Measurements from ENCODE around the gene ZNF564.
"Not testable (repeated sequence)": the region's sequence is repeated elsewhere in the genome, so short reads cannot be mapped to it uniquely, and the experiment has no call there.

Gene ZNF564

DNA sequence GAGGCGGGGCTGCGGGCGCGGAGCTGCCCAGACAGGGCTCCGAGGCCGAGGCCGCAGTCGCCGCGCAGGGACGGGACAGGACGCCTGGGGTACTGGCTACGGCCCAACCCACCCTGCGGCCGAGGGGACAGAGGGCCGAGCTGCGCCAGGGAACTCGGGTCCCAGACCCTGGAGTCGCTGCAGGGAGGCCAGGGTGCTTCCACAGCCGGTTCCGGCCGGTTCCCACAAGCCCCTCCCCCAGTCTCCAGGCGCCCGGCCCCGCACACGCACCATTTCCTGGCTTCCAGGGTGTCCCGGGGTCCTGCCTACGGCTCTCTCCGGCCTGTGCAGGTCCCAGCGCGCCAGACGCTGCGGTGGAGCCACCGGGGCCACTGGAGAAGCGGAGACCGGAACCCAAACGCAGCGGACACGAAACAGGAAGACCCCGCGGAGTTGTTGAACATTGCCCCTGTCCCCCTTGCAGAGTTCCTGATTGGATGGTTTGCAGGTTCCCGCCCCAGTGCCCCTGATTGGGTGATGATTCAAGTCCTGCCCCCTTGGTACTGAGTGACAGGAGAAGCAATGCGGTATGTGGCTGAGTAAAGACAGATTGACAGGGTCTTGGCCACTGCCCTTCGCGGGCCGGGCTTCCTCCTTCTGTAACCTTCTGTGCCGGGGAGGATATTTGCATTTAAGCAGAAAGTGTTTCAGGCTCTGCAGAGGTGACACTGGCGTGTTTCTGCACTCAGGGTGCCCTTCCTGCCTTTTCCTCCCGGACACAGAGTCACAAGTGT lies at the start of gene ZNF564:
Gene ZNF564 (minus strand): TSS at position 423 of the 773 bp plus-strand sequence. CDS start 150 bp downstream, at position 273.
- H3K4me3 ChIP-seq: peak within 1 kb of the TSS; percentile 95
- peak; percentile 97 to 99 for DNase-seq (ENCODE audit: low spot score in 2 of 2)
- no peaks in the 10 kb centered on the region for H3K27me3 ChIP-seq (ENCODE audit: low read depth)
- H3K4me1 ChIP-seq: no peaks in the 10 kb centered on the region; the same call in 1 of the 2 replicates
- in situ Hi-C loops (cut with MboI; ENCODE audit: low sequenced_read_pairs): no loop called here
- H3K9me3 ChIP-seq: 0 out of 2 replicates have a peak, but pooled peaks cover 2% of the 10 kb centered on the region
- peaks cover 14% of the 10 kb centered on the region for H3K36me3 ChIP-seq (replicated peaks)

DNA sequence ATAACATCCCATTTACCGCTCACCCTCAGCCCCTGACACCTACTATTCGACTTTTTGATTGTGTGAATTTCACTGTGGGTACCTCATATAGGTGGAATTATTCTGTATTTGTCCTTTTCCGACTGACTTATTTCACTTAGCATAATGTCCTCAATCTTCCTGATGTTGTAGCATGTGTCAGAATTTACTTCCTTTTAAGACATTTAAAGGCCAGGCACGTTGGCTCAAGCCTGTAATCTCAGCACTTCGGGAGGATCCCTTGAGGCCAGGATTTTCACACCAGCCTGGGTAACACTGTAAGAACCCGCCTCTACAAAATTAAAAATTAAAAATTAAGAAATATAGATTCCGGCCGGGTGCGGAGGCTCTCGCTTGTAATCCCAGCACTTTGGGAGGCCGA lies 46.3 kb upstream of the ZNF564 start:
- Histone ChIP-seq H3K27me3 (ENCODE audit: low read depth) (no peaks in the 10 kb centered on the region), H3K4me1 (no peaks in the 10 kb centered on the region), H3K9me3 (no peaks in the 10 kb centered on the region), H3K36me3 (replicated peaks) (no peaks in the 10 kb centered on the region), H3K4me3 (no peak overlapping the region)
- DNase-seq (ENCODE audit: low spot score in 2 of 2): no peak
- in situ Hi-C loops (cut with MboI; ENCODE audit: low sequenced_read_pairs): no loop called here

DNA sequence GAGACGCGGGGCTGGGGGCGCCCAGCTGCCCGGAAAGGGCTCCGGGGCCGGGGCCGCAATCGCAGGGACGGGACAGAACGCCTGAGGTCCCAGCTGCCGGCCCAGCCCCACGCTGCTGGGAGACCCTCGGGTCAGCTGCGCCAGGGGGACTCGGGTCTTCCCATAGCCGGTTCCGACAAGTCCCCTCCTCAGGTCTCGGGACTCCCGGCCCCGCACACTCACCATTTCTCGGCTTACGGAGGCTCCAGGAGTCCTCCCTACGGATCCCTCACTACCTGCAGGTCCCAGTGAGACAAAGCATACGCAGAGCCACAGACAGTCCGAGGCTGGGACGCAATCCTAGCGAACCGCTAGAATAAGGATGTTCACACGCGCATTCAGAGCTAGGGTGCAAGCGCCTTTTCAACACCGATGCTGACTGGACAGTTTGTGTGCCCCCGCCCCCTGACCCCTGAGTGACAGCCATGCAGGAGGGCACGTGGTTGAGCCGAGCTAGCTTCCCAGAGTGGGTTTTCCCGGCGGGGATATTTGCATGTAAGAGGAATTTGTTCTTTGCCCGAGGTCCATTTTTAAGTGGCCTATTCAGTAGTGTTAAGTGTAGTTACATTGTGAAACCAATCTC lies 45.8 kb upstream of the ZNF564 start:
- in situ Hi-C loops (cut with MboI; ENCODE audit: low sequenced_read_pairs): no loop called here

DNA sequence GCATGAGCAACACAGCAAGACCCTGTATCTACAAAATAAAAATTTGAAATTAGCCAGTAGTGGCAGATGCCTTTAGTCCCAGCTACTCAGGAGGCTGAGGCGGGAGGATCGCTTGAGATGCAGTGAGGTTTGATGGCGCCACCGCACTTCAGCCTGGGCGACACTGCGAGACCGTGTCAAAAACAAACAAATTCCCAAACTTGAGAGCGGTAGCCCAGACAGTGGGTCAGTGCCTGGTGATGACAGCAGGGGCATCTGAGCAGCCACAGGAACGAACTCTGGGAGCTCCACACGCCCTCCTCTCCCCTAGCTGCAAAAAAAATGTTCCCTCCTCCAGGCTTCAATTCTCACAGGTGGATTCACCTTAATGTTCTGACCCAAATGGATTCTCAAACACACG lies 45.2 kb upstream of the ZNF564 start:
- Histone ChIP-seq H3K4me3 (no peak overlapping the region), H3K27me3 (ENCODE audit: low read depth) (no peaks in the 10 kb centered on the region), H3K9me3 (no peaks in the 10 kb centered on the region), H3K36me3 (replicated peaks) (no peaks in the 10 kb centered on the region), H3K4me1 (no peaks in the 10 kb centered on the region)
- in situ Hi-C loops (cut with MboI; ENCODE audit: low sequenced_read_pairs): no loop called here
- DNase-seq (ENCODE audit: low spot score in 2 of 2): no peak

More for the DNA sequence above, 45.8 kb upstream of the ZNF564 start:
- Histone ChIP-seq H3K4me1 (no peaks in the 10 kb centered on the region), H3K4me3 (no peak overlapping the region), H3K27me3 (ENCODE audit: low read depth) (no peaks in the 10 kb centered on the region), H3K36me3 (replicated peaks) (no peaks in the 10 kb centered on the region), H3K9me3 (no peaks in the 10 kb centered on the region)
- DNase-seq (ENCODE audit: low spot score in 2 of 2): no peak

DNA sequence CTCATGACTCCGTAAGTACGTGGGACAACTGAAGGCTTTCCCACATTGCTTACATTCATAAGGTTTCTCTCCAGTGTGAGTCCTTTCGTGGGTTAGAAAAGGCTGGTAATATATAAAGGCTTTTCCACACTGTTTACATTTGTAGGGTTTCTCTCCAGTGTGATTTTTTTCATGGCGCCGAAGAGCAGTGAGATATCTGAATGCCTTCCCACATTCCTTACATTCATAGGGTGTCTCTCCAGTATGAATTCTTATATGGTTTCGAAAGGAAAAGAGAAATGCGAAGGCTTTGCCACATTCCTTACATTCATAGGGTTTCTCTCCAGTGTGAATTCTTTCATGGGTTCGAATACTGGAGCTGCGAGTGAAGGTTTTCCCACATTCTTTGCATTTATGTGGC lies 29.8 kb upstream of the ZNF564 start:
- in situ Hi-C loops (cut with MboI; ENCODE audit: low sequenced_read_pairs): no loop called here
- H3K4me1 ChIP-seq: no peaks in the 10 kb centered on the region
- peaks cover 14% of the 10 kb centered on the region for H3K9me3 ChIP-seq
- H3K4me3 ChIP-seq: no peak overlapping the region
- no peak for DNase-seq (ENCODE audit: low spot score in 2 of 2)
- H3K36me3 ChIP-seq (replicated peaks): peaks cover 24% of the 10 kb centered on the region
- no peaks in the 10 kb centered on the region for H3K27me3 ChIP-seq (ENCODE audit: low read depth)

DNA sequence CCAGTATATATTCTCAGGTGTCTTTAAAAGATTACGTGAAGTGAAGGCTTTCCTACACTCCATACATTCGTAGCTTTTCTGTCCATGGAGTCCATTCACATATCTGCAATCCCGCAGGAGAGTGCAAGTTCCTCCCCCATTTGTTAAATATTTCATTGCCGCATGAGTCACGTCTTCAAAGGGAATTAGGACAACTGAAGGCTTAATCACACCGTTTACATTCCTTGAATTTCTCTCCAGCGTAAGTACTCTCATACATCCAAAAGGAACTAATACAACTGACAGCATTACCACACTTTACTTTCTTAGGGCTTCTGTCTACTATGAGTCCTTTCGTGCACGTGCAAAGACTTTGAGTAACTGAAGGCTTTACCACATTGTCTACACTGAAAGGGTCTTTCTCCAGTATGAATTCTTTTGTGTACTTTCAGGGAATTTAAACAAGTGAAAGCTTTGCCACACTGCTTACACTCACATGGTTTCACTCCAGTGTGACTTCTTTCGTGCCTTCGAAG lies 29.0 kb upstream of the ZNF564 start:
- Histone ChIP-seq H3K9me3 (peaks cover 14% of the 10 kb centered on the region), H3K27me3 (ENCODE audit: low read depth) (no peaks in the 10 kb centered on the region), H3K4me3 (no peak overlapping the region), H3K36me3 (replicated peaks) (peaks cover 24% of the 10 kb centered on the region), H3K4me1 (no peaks in the 10 kb centered on the region)
- in situ Hi-C loops (cut with MboI; ENCODE audit: low sequenced_read_pairs): no loop called here
- DNase-seq (ENCODE audit: low spot score in 2 of 2): no peak

DNA sequence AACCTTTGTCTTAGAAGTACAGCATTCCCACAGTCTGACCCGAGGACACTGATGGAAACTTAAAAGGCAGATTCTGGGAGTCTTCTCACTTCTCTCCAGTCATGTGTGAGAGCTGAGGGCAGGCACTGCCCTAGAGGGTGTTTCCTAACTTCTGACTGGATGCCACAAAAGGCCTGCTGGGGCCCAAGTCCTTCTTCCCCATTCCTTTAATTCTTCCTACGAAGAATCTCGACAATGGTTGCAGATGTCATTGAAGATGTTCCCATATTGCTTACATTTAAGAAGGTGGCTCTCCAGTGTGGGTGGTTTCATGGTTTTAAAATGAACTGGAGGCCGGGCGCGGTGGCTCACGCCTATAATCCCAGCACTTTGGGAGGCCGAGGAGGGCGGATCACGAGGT lies 27.4 kb upstream of the ZNF564 start:
- DNase-seq (ENCODE audit: low spot score in 2 of 2): no peak
- no peak overlapping the region for H3K4me3 ChIP-seq
- H3K27me3 ChIP-seq (ENCODE audit: low read depth): no peaks in the 10 kb centered on the region
- H3K4me1 ChIP-seq: no peaks in the 10 kb centered on the region
- in situ Hi-C loops (cut with MboI; ENCODE audit: low sequenced_read_pairs): no loop called here
- peaks cover 24% of the 10 kb centered on the region for H3K36me3 ChIP-seq (replicated peaks)
- peaks cover 14% of the 10 kb centered on the region for H3K9me3 ChIP-seq

DNA sequence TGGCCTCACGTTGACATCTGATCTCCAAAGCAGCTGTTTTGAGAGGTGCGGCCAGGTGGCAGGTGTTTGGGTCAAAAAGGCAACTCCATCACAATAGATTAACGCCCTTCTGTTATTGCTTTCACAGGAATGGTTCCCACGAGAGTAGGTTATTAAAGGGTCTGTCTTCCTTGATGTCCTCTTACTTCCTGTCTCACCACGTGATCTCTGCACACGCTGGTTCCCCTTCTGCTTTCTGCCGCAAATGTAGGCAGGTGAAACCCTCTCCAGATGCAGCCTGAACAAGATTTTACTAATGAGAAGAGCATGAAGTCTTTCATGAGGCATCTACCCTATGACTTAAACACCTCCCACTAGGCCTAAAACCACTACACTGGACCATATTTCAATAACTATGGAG lies 22.8 kb upstream of the ZNF564 start:
- H3K4me1 ChIP-seq: no peaks in the 10 kb centered on the region
- 0 out of 2 replicates have a peak, but pooled peaks cover 3% of the 10 kb centered on the region for H3K36me3 ChIP-seq (replicated peaks)
- no peak overlapping the region for H3K4me3 ChIP-seq
- H3K27me3 ChIP-seq (ENCODE audit: low read depth): no peaks in the 10 kb centered on the region
- H3K9me3 ChIP-seq: no peaks in the 10 kb centered on the region
- in situ Hi-C loops (cut with MboI; ENCODE audit: low sequenced_read_pairs): no loop called here
- DNase-seq (ENCODE audit: low spot score in 2 of 2): no peak

DNA sequence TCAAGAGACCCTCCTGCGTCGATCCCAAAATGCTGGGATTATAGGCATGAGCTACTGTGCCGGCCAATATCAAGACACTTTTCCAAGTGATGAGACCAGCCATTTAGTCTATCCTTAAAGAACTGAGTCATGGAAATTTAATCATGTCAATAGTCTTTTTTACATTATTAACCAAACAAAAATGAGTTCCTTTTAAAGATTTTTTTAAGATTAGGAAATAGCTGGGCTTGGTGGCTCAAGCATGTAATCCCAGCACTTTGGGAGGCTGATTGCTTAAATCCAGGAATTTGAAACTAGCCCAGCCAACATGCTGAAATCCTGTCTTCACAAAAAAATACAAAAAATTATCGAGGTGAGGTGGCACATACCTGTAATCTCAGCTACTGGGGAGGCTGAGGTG lies 16.7 kb upstream of the ZNF564 start:
- no peaks in the 10 kb centered on the region for H3K27me3 ChIP-seq (ENCODE audit: low read depth)
- no peaks in the 10 kb centered on the region for H3K9me3 ChIP-seq
- in situ Hi-C loops (cut with MboI; ENCODE audit: low sequenced_read_pairs): no loop called here
- no peaks in the 10 kb centered on the region for H3K36me3 ChIP-seq (replicated peaks)
- DNase-seq (ENCODE audit: low spot score in 2 of 2): no peak
- H3K4me1 ChIP-seq: no peaks in the 10 kb centered on the region
- H3K4me3 ChIP-seq: no peak overlapping the region

DNA sequence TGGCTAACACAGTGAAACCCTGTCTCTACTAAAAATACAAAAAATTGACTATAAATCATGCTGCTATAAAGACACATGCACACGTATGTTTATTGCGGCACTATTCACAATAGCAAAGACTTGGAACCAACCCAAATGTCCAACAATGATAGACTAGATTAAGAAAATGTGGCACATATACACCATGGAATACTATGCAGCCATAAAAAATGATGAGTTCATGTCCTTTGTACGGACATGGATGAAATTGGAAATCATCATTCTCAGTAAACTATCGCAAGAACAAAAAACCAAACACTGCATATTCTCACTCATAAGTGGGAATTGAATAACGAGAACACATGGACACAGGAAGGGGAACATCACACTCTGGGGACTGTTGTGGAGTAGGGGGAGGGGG lies 15.1 kb upstream of the ZNF564 start:
- H3K36me3 ChIP-seq (replicated peaks); H3K4me1 ChIP-seq; H3K9me3 ChIP-seq; in situ Hi-C loops (cut with MboI; ENCODE audit: low sequenced_read_pairs); DNase-seq (ENCODE audit: low spot score in 2 of 2); H3K4me3 ChIP-seq; H3K27me3 ChIP-seq (ENCODE audit: low read depth): not testable (repeated sequence)

DNA sequence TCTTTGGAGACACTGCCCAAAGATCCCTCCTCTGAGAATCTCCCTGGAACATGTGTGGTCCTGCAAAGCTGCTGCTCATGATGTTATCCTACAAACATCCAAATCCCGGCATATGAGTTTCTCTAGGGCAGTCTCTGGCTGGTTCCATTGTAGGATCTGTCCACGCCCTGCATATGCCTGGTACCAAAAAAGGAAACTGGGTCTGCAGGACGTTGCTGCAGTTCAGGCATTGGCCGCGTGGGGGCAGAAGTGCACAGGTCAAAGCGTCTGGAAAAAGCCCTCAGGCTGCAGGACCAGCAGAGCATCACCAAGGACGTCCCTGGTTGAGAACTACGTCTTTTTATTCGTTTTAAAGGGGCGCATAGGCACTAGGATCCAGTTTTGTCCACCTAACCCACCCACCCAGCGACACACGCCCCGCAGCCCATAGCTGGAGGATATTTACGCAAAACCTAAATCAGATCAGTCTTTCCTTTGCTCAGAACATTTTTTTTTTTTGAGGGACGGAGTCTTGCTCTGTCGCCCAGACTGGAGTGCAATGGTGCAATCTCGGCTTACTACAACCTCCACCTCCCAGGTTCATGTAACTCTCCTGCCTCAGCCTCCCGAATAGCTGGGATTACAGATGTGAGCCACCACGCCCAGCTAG lies 12.9 kb upstream of the ZNF564 start:
- in situ Hi-C loops (cut with MboI; ENCODE audit: low sequenced_read_pairs): loop anchor here (5.0 kb wide), 1 partner anchor 108 kb away; no protein-coding TSS in a partner anchor
- no peaks in the 10 kb centered on the region for H3K4me1 ChIP-seq
- no peaks in the 10 kb centered on the region for H3K9me3 ChIP-seq
- no peaks in the 10 kb centered on the region for H3K36me3 ChIP-seq (replicated peaks)
- no peak overlapping the region for H3K4me3 ChIP-seq
- DNase-seq (ENCODE audit: low spot score in 2 of 2): peak; percentile 71 to 95
- no peaks in the 10 kb centered on the region for H3K27me3 ChIP-seq (ENCODE audit: low read depth)

DNA sequence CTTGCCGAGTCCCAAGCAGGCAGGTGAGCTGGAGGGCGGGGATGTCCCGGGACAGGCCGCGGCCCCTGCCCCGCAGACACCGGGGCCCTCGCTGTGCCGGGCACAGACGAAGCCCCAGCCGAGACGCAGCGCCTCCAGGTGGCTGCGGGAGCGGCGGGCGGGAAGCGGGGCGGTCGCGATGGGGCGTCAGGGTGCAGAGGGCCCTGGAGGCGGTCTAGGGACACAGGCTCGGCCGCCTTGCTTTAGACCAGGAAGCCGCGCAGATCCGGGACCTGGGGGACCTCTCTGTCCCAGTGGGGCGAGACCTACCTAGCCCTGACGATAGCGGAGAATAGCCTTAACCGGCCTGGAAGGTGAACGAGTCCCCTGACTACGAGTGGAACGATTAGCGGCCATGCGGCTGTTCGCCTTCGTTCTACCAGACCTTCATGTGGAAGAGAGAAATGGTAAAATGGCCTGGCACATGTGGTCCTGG lies 4.2 kb upstream of the ZNF564 start:
- Histone ChIP-seq H3K4me1 (no peaks in the 10 kb centered on the region), H3K4me3 (no peak overlapping the region), H3K36me3 (replicated peaks) (peaks cover 3% of the 10 kb centered on the region; the same call in 1 of the 2 replicates), H3K9me3 (0 out of 2 replicates have a peak, but pooled peaks cover 5% of the 10 kb centered on the region), H3K27me3 (ENCODE audit: low read depth) (no peaks in the 10 kb centered on the region)
- DNase-seq (ENCODE audit: low spot score in 2 of 2): no peak
- in situ Hi-C loops (cut with MboI; ENCODE audit: low sequenced_read_pairs): no loop called here

DNA sequence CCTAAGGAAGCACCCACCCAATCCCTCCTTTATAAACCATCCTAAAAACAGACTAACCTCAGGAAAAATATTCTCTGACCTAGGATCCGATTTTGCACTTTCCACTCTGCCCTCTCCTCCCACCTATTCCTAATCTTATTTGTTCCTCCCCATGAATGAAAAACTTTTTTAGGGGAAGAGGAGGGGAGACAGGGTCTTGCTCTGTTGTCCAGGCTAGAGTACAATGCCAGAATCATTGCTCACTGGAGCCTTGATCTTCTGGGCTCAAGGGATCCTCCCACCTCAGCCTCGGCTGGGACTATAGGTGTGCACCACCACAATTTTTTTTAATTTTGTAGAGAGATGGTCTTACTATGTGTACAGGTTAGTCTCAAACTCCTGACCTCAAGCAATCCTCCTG lies 4.4 kb downstream of the ZNF564 start:
- peaks cover 4% of the 10 kb centered on the region; the same call in 1 of the 2 replicates for H3K9me3 ChIP-seq
- H3K27me3 ChIP-seq (ENCODE audit: low read depth): no peaks in the 10 kb centered on the region
- in situ Hi-C loops (cut with MboI; ENCODE audit: low sequenced_read_pairs): no loop called here
- H3K4me1 ChIP-seq: no peaks in the 10 kb centered on the region; the same call in 1 of the 2 replicates
- peaks cover 18% of the 10 kb centered on the region for H3K36me3 ChIP-seq (replicated peaks)
- no peak for DNase-seq (ENCODE audit: low spot score in 2 of 2)
- no peak overlapping the region for H3K4me3 ChIP-seq

Measured in HAP-1 (cell line).